HUES6 (cell line): ENCODE measurements around the gene B4GALNT2.
A peak's percentile ranks its signal among the peaks of the same experiment; 100 is the strongest.

Experiments used
- H3K27ac ChIP-seq: 2 replicates; pipeline ENCODE4 v1.7.0; 2013; ENCODE audit warnings: low read depth, mild to moderate bottlenecking, low read length, inconsistent platforms
- H3K27me3 ChIP-seq: 2 replicates; pipeline ENCODE4 v1.6.1; 2013; ENCODE audit warnings: low read length; ENCODE audit not compliant: control insufficient read depth, insufficient read depth
- H3K36me3 ChIP-seq: 2 replicates; pipeline ENCODE4 v1.6.1; 2013; ENCODE audit warnings: low read length; ENCODE audit not compliant: control insufficient read depth, insufficient read depth
- H3K4me1 ChIP-seq: 2 replicates; pipeline ENCODE4 v1.6.1; 2013; ENCODE audit warnings: low read length; ENCODE audit not compliant: control insufficient read depth, insufficient read depth
- H3K4me3 ChIP-seq: 2 replicates; pipeline ENCODE4 v1.5.1; 2013; ENCODE audit warnings: low read depth, low read length
- H3K9ac ChIP-seq: one replicate; pipeline ENCODE4 v1.6.1; 2013; ENCODE audit warnings: mild to moderate bottlenecking, low read length
- H3K9me3 ChIP-seq: 2 replicates; pipeline ENCODE4 v1.6.1; 2013; ENCODE audit warnings: low read depth, low read length; ENCODE audit not compliant: control insufficient read depth, insufficient read depth

Gene B4GALNT2

DNA sequence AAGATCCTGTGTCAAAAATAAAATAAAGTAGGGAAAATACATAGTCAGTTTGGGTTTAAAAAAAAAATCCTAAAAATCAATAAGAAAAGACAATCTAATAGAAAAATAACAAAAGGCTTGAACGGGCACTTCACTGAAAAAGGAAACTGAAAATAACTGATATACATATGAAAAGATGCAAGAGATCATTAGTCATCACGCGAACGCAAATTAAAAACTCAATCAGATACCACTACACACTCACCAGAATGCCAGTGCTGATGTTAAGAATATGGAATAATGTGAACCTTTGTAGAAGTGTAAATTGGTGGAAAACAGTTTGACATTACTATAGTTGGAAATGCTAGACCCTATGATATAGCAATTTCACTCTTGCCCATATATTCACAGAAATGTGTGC, 63.2 kb downstream of the B4GALNT2 start:
- no peaks in the 10 kb centered on the region for H3K9me3 ChIP-seq
- no peaks in the 10 kb centered on the region for H3K27me3 ChIP-seq
- no peaks in the 10 kb centered on the region for H3K4me1 ChIP-seq
- no peak overlapping the region for H3K27ac ChIP-seq
- H3K4me3 ChIP-seq: no peak overlapping the region
- no peak overlapping the region for H3K9ac ChIP-seq
- no peaks in the 10 kb centered on the region for H3K36me3 ChIP-seq

DNA sequence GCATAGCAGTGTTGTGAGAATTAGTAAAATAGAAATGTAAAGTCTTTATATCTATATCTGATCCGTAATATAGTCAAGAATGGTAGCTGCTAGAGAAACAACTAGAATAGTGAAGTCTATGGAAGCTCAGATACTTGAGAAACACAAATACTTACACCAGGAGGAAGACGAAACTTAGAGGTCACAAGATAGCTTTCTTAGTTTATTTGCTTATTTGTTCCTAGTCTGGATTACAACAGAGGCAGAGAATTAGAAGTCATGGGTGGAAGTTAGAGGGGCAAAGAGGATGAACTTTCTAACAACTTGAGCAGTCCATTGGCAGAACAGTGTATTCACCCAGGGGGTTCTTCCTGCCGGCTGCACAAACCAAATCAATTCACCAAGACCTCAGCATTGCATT, 64.0 kb downstream of the B4GALNT2 start:
- H3K27ac ChIP-seq: no peak overlapping the region

DNA sequence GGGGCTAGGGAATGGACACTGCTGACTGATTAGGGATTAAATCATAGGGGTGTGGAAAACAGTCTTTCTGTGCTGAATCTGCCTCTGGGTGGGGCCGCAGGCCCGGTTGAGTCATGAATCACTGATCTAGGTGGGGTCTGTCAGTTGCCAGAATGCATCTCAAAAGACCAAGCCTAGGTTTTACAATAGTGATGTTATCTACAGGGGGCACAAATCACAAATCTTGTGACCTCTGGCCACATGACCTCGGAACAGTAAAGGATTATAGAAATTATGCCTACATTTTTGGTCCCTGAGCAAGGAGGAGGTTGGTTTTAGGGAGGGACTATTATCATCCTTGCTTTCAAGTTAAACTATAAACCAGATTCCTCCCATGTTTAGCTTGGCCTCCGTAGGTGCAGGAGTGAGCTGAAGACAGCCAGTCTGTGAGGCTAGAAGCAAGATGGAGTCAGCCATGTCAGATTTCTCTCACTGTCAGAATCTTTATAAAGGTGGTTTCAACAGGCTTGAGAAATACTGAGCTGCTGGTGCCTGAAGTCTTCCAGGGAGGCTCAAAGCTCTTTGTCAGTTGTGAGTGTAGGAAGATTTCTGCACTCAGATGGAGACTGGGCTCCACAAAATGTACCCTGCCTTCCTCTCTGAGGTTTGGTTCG, 64.9 kb downstream of the B4GALNT2 start:
- no peaks in the 10 kb centered on the region; the same call in 1 of the 2 replicates for H3K27me3 ChIP-seq
- no peak overlapping the region for H3K4me3 ChIP-seq
- H3K4me1 ChIP-seq: no peaks in the 10 kb centered on the region
- no peak overlapping the region for H3K9ac ChIP-seq
- H3K9me3 ChIP-seq: no peaks in the 10 kb centered on the region
- no peak overlapping the region for H3K27ac ChIP-seq
- no peaks in the 10 kb centered on the region for H3K36me3 ChIP-seq

More for the DNA sequence above, 64.0 kb downstream of the B4GALNT2 start:
- no peak overlapping the region for H3K4me3 ChIP-seq
- no peaks in the 10 kb centered on the region for H3K36me3 ChIP-seq
- H3K9me3 ChIP-seq: no peaks in the 10 kb centered on the region
- no peaks in the 10 kb centered on the region for H3K4me1 ChIP-seq
- H3K27me3 ChIP-seq: no peaks in the 10 kb centered on the region
- no peak overlapping the region for H3K9ac ChIP-seq

DNA sequence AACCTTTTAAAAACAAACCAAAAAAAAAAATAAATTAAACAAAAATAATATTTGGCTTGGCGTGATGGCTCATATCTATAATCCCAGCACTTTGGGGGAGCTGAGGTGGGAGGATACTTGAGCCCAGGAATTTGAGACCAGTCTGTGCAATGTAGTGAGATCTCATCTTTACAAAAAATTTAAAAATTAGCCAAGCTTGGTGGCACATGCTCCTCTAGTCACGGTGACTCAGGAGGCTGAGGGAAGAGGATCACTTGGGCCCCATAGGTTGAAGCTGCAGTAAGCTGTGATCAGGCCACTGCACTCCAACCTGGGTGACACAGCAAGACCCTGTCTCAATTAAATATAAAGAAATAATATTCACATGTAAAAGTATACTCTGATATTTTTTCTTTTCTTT, 65.6 kb downstream of the B4GALNT2 start:
- H3K9ac ChIP-seq: no peak overlapping the region
- no peaks in the 10 kb centered on the region for H3K9me3 ChIP-seq
- H3K27ac ChIP-seq: no peak overlapping the region
- no peaks in the 10 kb centered on the region for H3K4me1 ChIP-seq
- no peaks in the 10 kb centered on the region; the same call in 1 of the 2 replicates for H3K27me3 ChIP-seq
- no peak overlapping the region for H3K4me3 ChIP-seq
- H3K36me3 ChIP-seq: no peaks in the 10 kb centered on the region

DNA sequence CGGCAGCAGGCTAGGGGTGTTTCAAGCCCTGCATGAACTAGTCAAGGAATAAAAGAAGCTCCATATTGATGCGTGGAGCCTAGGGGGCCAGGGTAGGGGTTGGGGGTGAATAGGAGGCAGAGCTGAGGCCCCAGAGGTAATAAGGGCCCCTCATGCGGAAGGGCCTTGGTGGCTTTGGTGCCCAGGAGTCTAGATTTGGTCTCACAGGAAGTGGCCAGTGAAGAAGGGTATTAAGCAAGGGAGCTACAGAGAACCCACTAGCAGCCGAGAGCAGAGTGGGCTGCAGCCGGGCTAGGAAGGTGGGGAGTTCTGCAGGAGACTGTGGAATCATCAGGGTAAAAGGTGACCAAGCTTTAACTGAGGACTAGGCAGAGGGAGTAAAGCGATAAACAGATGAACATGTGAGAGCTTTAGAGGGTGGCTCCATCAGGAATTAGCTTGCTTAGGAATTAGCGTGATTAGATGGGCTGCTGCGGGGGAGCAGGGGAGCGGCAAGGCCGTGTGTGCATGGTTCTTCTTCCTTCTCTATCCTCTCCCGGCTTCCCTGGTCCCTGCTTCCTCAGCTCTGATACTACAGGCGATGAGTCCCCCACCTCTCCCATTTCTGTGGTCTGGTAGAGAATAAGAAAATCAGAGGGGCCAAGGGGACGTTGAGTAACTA, 68.0 kb downstream of the B4GALNT2 start:
- Histone ChIP-seq H3K4me3 (no peak overlapping the region), H3K36me3 (no peaks in the 10 kb centered on the region), H3K27ac (no peak overlapping the region), H3K4me1 (no peaks in the 10 kb centered on the region), H3K27me3 (no peaks in the 10 kb centered on the region; the same call in 1 of the 2 replicates), H3K9ac (no peak overlapping the region), H3K9me3 (no peaks in the 10 kb centered on the region)

DNA sequence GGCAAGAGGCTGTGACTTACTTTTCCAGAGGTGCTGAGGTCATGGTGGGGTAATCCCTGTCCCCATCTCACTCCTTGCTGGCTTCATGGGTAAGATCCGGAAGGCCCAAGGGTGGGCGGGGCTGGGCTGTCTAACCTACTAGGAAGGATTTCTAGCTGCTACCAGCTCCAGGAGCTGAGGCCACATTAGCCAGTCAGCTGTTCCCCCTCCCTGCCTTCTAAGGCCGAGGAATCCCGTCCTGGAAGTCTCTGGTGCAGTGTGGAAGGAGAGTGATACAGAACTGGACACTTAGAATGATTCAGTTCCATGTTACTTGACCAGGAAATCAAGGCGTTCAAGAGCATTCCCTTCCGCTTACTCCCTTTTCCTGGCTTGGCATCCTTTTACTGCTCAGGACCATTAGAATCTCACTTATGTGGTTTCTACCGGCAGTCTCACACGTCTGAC, 68.9 kb downstream of the B4GALNT2 start:
- Histone ChIP-seq H3K9me3 (no peaks in the 10 kb centered on the region), H3K9ac (no peak overlapping the region), H3K27ac (no peak overlapping the region), H3K36me3 (no peaks in the 10 kb centered on the region), H3K4me1 (no peaks in the 10 kb centered on the region), H3K4me3 (no peak overlapping the region), H3K27me3 (no peaks in the 10 kb centered on the region; the same call in 1 of the 2 replicates)

DNA sequence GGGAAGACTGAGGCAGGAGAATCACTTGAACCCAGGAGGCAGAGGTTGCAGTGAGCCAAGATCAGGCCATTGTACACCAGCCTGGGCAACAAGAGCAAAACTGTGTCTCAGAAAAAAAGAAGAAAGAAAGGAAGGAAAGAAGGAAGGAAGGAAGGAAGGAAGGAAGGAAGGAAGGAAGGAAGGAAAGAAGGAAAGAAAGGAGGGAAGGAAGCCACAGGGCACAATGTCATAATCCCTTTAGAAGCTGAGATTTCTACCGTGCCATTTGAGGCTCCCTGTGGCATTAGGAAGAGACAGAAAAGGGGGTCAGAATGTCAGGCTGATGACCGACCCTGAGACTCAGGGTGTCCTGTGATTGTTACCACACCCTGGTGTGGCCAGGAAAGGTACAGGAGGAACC, 71.2 kb downstream of the B4GALNT2 start:
- no peaks in the 10 kb centered on the region for H3K4me1 ChIP-seq
- no peaks in the 10 kb centered on the region; the same call in 1 of the 2 replicates for H3K27me3 ChIP-seq
- no peak overlapping the region for H3K27ac ChIP-seq
- no peak overlapping the region for H3K4me3 ChIP-seq
- no peaks in the 10 kb centered on the region for H3K36me3 ChIP-seq
- no peak overlapping the region for H3K9ac ChIP-seq
- H3K9me3 ChIP-seq: no peaks in the 10 kb centered on the region

DNA sequence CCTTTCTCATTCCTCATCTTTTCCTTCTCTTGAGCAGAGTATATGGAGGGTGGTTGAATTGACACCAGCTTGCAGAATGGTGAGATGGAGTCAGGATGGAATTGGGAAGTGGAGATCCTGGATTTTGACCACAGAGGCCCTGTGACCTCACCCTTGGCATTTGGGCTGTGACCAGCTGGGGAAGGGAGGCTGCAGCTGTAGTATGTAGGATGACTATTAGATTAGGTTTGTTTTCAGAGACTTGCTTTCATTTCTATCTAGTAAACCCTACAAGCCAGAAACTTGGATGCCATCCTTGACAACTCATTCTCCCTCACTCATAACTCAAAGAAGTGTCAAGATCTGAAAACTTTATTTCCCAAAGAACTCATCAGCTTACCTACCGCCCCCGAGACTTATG, 71.9 kb downstream of the B4GALNT2 start:
- H3K27ac ChIP-seq: no peak overlapping the region
- H3K27me3 ChIP-seq: no peaks in the 10 kb centered on the region; the same call in 1 of the 2 replicates
- H3K4me3 ChIP-seq: no peak overlapping the region
- no peak overlapping the region for H3K9ac ChIP-seq
- H3K9me3 ChIP-seq: no peaks in the 10 kb centered on the region
- H3K36me3 ChIP-seq: no peaks in the 10 kb centered on the region
- peaks cover 6% of the 10 kb centered on the region; the same call in 1 of the 2 replicates for H3K4me1 ChIP-seq

DNA sequence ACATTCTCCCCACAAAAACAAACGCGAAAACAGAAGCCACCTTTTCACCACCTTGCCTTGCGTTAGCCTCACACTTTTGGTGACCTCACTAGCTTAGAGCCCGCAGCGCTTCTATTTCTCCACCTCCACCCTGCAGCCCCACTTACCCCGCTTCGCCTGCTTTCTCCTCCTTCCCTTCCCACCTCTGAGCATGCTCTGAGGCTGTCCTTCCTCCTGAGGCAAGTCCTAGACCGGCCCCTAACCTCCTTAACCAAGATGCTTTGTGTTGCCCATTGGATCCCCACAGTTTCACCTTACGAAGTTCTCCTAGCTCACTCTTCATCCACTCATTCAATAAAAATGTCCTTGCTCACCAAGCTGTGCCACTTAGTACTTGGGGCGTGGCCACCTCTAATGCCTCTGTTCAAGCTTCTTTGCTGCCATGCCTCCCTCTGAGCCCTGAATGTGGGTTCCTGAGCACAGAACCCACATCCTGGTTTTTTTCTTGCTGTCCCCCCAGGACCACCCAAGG, 76.5 kb downstream of the B4GALNT2 start:
- Histone ChIP-seq H3K4me1 (peaks cover 32% of the 10 kb centered on the region), H3K4me3 (no peak overlapping the region), H3K27ac (no peak overlapping the region), H3K27me3 (no peaks in the 10 kb centered on the region), H3K9me3 (no peaks in the 10 kb centered on the region), H3K9ac (no peak overlapping the region), H3K36me3 (no peaks in the 10 kb centered on the region)

DNA sequence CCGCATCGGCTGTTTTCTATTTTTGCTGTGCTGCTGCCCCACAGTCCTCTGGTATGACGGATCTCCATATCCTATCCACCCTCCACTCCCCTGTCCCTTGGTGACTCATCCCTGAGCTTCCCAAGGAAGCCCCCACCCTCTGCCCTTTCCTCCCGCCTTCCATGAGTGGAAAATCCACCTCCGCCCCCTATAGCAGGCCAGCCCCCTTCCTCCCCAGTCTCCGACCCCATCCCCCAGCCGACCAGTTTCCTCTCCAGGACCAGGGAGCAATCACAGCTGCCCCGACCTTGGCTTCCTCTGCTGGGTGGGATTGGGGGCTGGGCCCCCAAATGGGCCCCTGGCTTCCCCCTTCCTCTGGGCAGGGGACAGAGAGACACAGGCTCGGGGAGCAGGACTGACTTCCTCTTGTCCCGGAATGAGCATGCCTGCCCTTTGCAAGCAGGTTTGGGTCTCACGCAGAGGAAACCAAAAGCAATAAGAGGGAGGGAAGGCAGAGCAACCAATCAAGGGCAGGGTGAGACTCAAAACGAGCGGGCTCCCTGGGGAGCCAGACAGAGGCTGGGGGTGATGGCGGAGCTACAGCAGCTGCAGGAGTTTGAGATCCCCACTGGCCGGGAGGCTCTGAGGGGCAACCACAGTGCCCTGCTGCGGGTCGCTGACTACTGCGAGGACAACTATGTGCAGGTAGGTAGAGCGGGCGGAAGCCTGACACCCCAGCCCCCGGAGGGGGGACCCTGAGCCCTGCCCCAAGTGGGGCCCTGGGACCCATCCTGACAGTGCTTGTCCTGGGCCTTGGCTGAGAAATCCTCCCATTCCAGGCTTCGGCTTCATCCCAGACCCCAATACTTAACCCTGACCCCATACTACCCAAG, 77.8 kb downstream of the B4GALNT2 start, which contains the start of the genes ABI3 and GNGT2:
ABI3 (plus strand) TSS at position 550 of the 872 bp plus-strand sequence; CDS start at position 568, 18 bp downstream.
GNGT2 (minus strand) TSS at position 417 of the 872 bp plus-strand sequence. CDS start 3,152 bp downstream, outside the sequence.
- Histone ChIP-seq H3K36me3 (no peaks in the 10 kb centered on the region), H3K27ac (no peak within 1 kb of the TSS), H3K27me3 (no peaks in the 10 kb centered on the region), H3K9me3 (no peaks in the 10 kb centered on the region), H3K9ac (peak within 1 kb of the TSS; percentile 45), H3K4me1 (peaks cover 32% of the 10 kb centered on the region), H3K4me3 (peak within 1 kb of the TSS; percentile 46)
